GM21529 (cell line): ENCODE measurements around the gene RBM4B.

Experiments used
- ATAC-seq: cut with Tn5 transposase; IDR thresholded peaks from one replicate; pipeline ENCODE4 v1.9.1; 2021; ENCODE audit not compliant: unreplicated experiment

RBM4B gene

GRCh38 chr11:66707486-66707885, 29.8 kb upstream of the RBM4B start:
- no peak for ATAC-seq

GRCh38 chr11:66706989-66707388, 29.3 kb upstream of the RBM4B start:
- ATAC-seq, result no peak

- no peak for ATAC-seq
Measured at GRCh38 chr11:66705587-66706335, 28.1 kb upstream of the RBM4B start.

GRCh38 chr11:66704659-66705360, 27.1 kb upstream of the RBM4B start:
- ATAC-seq, result no peak

GRCh38 chr11:66701432-66702240, 23.9 kb upstream of the RBM4B start:
- no peak for ATAC-seq

GRCh38 chr11:66700742-66701141, 23.1 kb upstream of the RBM4B start:
- ATAC-seq, result no peak

GRCh38 chr11:66700337-66700736, 22.6 kb upstream of the RBM4B start:
- ATAC-seq, result no peak

- ATAC-seq, result no peak
Measured at GRCh38 chr11:66698491-66698890, 20.8 kb upstream of the RBM4B start.

- no peak for ATAC-seq
Measured at GRCh38 chr11:66697988-66698387, 20.3 kb upstream of the RBM4B start.

- ATAC-seq, result no peak
Measured at GRCh38 chr11:66696146-66696545, 18.5 kb upstream of the RBM4B start.

GRCh38 chr11:66694732-66695207, 17.1 kb upstream of the RBM4B start:
- ATAC-seq, result peak; percentile 51

GRCh38 chr11:66694056-66694410, 16.3 kb upstream of the RBM4B start:
- ATAC-seq, result no peak

- no peak for ATAC-seq
Measured at GRCh38 chr11:66693356-66694055, 15.8 kb upstream of the RBM4B start.

- ATAC-seq, result no peak
Measured at GRCh38 chr11:66692871-66693331, 15.2 kb upstream of the RBM4B start.

- ATAC-seq, result no peak
Measured at GRCh38 chr11:66692446-66692845, 14.8 kb upstream of the RBM4B start.

GRCh38 chr11:66691311-66691980, 13.8 kb upstream of the RBM4B start:
- ATAC-seq, result no peak

GRCh38 chr11:66689661-66690590, 12.2 kb upstream of the RBM4B start:
- ATAC-seq, result no peak

- no peak for ATAC-seq
Measured at GRCh38 chr11:66688561-66689534, 11.2 kb upstream of the RBM4B start.
